ENCODE measurements around the gene KRTAP4-16.
"Not testable (repeated sequence)": the region's sequence is repeated elsewhere in the genome, so short reads cannot be mapped to it uniquely, and the experiment has no call there.

The KRTAP4-16 gene

DNA sequence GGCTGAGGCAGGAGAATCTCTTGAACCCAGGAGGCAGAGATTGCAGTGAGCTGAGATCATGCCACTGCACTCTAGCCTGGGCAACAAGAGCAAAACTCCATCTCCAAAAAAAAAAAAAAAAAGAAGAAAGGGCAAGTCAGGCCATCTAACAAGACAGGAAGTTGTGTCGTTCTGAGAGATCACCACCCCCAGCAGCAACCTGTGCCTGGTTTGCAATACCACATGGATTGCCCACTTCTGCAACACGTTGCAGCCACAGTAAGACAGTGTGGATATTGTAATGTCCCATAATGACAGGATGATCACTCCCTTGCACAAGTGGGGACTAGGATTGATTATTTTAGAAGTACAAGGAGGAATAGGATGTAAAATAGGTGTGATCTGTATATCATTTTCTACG, 33.0 kb downstream of the KRTAP4-16 start:
- no peak for DNase-seq

DNA sequence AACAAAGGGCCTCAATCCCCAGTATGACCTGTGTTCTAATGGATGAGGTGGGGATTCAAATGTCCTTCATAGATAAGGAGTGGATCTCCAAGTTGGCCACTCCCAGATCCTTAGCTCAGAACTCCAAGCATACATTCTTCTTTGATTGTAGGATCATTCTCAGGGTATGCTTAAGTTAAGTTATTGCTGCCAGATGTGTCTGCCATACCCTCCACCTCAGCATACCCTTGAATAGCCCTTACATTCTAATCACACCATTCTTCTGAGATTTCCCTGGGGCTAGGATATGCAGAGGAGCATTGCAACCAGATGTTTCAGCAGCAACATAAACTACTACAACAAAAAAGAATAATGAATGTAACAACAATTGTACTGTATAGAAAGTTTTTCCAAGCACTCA, 34.7 kb downstream of the KRTAP4-16 start:
- DNase-seq = no peak

DNA sequence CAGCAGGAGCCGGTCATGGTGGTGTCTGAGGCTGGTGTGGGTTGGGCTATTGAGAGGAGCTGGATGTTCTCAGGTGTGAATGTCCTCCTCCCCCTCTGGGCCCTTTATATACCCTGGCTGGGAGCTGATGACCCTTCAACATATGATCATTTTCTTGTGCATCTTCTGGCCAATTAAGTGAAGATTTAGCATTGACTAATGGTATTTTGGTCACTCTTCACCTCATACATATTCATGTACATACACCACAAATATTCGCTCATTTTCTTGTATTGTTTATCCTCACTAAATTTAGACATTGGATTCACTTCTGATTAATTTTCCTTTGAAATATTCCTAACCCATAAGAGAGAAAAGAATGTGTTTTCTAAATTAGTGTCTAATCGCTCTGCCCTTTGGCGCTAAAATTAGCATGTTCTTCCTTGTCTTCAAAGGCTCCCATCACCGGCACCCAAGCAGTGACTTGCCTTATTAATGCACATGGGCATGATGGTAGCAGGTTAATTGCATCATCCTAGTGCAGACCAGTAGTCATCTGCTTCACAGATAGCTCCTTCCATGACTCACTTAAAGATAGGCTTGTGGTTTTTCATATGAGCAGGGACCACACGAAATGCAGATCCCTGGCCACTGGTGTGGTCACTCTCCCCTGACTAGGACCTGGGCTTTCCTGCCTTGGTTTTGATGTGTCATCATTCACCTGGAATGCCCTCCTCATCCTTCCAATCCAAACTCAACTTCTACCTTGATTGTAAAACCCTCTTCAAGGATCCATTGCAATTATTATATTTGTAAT, 36.0 kb downstream of the KRTAP4-16 start, which contains the start of gene KRTAP2-4:
KRTAP2-4 (minus strand) TSS at position 51 of the 796 bp plus-strand sequence; CDS start at position 17, 34 bp downstream.
- DNase-seq = no peak

DNA sequence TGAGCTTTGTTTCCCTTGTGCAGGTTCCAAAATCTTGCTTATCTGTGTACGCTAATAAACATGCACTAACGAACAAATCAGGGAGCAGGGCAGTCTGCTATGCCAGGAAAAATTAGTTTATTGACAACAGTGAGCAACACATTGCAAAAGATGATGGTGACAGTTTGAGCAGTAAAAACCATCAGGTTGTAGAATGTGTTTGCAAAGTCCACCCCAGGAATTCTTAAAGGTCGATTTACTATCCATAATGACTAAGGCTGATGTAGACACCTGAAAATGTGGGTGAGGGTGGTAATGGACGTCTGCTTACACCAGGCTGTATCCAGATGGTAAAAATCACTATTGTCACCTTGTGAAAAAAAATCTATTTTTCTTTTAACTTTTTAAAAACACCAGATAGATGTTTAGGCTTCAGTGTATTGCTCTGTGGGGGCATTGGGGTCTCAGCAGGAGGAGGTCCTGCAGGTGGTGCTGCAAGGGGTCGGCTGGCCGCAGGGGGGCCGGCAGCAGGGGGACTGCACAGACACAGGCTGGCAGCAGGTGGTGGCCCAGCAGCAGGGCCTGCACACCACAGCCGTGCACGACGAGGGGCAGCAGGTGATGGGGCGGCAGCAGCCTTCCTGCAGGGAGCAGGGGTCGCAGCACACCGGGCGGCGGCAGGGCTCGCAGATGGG, 36.9 kb downstream of the KRTAP4-16 start:
- DNase-seq = not testable (repeated sequence)

DNA sequence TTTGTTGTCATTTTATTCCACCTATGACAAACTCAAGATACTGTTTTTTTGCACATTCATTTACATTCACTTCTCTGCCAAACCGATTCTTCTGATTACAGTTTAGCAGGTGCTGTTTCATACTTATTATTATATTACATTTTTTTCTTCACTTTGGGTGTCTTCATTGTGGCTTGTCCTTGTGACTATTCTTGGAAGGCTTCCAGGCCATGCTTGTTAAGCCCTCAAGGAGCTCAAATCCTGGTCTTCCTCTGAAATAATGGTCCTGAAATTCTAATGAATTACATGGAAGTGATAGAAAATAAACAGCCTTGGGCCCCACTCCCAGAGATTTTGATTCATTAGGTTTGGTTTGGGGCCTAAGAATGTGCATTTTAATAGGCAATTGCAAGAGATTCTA, 37.7 kb downstream of the KRTAP4-16 start:
- DNase-seq = no peak

DNA sequence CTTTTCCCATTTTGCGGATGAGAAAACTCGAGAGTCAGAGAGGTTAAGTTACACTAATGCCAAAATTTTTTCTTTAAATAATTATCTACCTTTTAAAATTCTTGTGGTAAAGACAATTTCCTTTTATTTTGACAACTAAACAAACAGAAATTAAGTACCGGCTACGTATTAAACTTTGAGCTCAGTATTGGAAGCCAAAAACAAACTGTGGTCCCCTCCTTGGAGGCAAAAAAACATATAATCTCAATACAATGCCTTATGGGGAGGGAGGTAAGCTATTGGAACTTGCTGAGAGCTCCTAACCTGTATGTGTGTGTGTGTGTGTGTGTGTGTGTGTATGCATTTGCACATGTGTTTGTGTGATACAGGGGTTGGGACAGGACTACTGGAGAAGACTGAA, 38.6 kb downstream of the KRTAP4-16 start:
- DNase-seq = no peak

DNA sequence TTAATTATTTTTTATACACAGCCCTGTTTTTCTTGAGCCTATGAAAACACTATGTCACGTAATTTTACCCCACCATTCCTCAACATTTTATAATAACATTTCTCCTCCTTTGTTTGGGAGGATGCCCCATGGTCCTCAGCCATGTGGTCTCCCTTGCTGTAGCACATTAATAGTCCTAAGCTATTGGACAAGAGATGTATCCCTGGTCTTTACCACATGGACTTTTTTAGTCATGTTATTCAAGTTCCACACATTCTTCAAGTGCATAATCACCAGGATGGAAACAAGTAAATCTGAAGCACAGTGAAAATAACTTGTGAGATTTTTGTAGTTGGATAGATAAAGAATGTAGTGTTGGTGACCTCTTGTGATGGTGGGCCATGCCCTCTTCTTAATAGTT, 40.0 kb downstream of the KRTAP4-16 start:
- DNase-seq = no peak

DNA sequence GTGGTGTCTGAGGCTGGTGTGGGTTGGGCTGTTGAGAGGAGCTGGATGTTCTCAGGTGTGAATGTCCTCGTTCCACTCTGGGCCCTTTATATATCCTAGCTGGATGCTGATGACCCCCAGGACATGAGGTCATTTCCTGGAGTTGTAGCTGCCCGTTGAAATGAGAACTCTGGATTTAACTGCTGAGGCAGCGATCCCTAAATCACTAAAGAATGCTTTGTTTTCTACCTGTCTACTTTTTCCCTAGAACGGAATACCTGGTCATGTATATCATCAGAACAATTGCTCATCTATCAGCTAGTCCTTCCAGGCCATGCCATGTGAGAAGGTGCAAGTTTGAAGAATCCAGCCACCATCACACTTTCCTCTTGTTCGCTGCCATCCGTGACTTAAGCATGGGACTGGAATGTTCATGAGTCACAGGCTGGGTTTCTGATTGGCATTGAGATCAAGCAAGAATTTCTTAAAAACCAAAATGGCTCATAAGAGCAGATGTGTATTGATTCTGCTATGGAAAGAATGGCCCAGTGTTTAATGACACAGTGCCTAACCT, 41.9 kb downstream of the KRTAP4-16 start, which contains the start of gene KRTAP2-3:
KRTAP2-3 (minus strand) TSS at position 63 of the 553 bp plus-strand sequence. CDS start 64 bp downstream, outside the sequence.
- no peak for DNase-seq

DNA sequence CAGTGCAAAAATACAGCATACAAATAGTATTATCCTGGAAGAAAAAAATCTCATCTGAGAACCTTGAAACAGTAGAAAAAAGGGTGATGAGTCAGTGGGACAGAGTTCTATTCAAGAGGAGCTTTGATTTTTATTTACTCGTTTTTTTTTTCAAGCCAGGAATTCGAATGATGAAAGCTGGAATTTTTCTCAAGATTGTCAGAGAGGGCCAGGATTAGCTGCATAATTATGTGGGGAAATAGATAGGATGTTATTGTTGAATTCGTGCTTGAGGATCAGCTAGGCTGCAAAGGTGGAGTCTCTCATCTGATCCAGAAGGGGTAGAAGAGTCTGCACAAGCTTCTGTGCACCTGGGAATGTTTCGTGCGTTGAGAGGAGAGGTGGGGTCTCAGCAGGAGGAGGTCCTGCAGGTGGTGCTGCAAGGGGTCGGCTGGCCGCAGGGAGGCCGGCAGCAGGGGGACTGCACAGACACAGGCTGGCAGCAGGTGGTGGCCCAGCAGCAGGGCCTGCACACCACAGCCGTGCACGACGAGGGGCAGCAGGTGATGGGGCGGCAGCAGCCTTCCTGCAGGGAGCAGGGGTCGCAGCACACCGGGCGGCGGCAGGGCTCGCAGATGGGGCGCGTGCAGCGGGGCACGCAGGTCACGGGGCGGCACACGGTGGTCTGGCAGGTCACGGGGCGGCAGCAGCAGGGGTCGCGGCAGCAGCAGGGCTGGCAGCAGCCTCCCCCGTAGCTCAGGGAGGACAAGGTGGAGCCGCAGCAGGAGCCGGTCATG, 42.5 kb downstream of the KRTAP4-16 start:
- DNase-seq = not testable (repeated sequence)

DNA sequence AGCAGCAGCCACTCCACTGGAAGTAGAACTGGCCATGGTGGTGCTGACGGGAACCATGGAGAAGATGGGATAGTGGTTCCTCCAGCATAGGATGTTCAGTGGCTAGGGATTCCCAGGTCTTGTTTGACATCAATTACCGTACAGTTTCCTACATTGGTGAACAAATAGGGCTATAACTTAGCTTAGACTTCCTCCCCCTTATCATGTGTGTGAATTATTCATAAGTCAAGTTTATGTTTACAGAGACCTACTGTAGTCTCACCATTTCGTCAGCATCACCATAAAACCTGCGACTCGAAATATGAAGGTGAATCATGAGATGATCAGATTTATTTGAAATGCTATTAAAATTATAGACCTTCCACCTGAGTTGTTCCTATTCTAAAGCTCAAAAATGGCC, 43.3 kb downstream of the KRTAP4-16 start:
- no peak for DNase-seq

DNA sequence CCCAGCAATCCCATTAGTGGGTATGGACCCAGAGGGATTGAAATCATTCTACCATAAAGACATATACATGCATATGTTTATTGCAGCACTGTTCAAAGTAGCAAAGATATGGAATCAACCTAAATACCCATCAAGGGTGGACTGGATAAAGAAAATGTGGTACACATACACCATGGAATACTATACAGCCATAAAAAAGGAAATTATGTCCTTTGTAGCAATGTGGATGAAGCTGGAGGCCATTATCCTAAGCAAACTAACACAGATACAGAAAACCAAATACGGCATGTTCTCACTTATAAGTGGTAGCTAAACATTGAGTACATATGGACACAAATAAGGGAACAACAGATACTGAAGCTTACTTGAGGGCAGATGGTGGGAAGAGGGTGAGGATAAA, 44.5 kb downstream of the KRTAP4-16 start:
- DNase-seq = no peak

DNA sequence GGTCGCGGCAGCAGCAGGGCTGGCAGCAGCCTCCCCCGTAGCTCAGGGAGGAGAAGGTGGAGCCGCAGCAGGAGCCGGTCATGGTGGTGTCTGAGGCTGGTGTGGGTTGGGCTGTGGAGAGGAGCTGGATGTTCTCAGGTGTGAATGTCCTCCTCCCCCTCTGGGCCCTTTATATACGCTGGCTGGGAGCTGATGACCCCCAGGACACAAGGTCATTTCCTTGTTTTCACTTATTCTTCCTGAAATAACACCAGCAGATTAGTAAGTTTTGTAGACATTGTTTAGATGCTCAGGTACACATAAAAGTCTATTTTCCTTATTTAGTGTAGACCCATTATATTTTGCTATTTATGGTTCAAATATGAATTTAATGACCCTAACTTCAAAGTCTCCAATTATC, 46.9 kb downstream of the KRTAP4-16 start, which contains the start of gene KRTAP2-2:
KRTAP2-2 (minus strand) TSS at position 101 of the 400 bp plus-strand sequence; CDS start at position 82, 19 bp downstream.
- not testable (repeated sequence) for DNase-seq

DNA sequence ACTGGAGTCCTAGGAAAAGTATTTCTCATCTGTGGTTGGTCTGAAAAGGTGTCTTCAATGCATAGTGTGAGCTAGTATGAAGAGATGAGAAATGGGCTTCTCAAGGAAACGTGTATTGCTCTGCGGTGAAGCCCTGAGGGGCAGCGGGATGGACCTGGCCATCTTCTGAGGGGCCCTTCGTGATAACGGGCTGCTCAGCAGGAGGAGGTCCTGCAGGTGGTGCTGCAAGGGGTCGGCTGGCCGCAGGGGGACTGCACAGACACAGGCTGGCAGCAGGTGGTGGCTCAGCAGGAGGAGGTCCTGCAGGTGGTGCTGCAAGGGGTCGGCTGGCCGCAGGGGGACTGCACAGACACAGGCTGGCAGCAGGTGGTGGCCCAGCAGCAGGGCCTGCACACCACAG, 47.5 kb downstream of the KRTAP4-16 start:
- DNase-seq = not testable (repeated sequence)

DNA sequence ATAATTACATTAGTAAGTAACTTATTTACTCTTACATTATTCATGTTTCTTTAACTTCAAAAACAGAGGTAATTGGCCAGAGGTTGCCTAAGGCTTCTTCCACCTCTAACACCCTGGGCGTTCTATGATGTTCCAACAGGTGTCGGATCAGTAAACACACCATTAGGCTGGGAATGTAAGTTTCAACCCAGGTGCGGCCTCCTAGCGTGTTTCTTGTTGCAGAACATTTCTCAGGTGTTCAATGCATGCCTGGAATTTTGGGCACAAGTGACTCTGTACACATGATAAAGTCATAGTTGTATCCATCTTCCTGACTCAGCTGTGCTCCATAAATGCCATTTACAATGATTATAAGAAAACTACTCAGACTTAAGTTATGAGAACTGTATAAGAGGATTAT, 48.0 kb downstream of the KRTAP4-16 start:
- no peak for DNase-seq

DNA sequence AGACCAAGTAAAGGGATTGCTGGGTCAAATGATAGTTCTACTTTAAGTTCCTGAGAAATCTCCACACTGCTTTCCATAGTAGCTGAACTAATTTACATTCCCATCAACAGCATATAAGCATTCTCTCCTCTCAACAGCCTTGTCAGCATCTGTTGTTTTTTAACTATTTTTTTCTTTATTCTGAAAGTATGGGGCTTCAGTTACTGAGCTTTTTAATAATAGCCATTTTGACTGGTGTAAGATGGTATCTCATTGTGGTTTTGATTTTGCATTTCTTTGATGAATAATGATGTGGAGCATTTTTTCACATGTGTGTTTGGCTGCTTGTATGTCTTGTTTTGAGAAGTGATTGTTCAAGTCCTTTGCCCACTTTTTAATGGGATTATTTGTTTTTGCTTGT, 49.4 kb downstream of the KRTAP4-16 start:
- DNase-seq = no peak
